HepG2 (cell line): ENCODE data around the gene TTC28. TPM values are rescaled to one million over a fixed set of nuclear protein-coding genes. Genes with fewer than 3 reads are reported as not detected.

ENCODE experiments used
- ATAC-seq: fragments of 200-7000 bp; cut with Tn5 transposase; 3 replicates; pipeline ENCODE4 v1.9.1; 2020; ENCODE audit warnings: mild to moderate bottlenecking, moderate library complexity
- BruUV-seq: library from RNA; stranded (reverse); fragments of 400-500 nt; replicated peaks from 2 replicates; lab custom pipeline; 2021; lab: Mats Ljungman, UMichigan
- CTCF ChIA-PET: fragments of 300-600 bp; formaldehyde crosslinking; extraction: SDS; loops from one replicate; lab custom pipeline; 2021; ENCODE audit warnings: low total read pairs, inconsistent platforms, low intra/inter-chr PET ratio; lab: Yijun Ruan, JAX
- POLR2A ChIA-PET: fragments of 350-600 bp; sonication (Branson Sonifier 250); formaldehyde crosslinking; loops from one replicate; lab custom pipeline; 2020; ENCODE audit warnings: antibody characterized with exemption, inconsistent platforms; lab: Yijun Ruan, JAX
- DNase-seq: peaks from one replicate; pipeline ENCODE4 v3.0.0-alpha.2; 2015; ENCODE audit warnings: low spot score
- FAIRE-seq: peaks from 3 replicates; lab custom pipeline; 2011; peaks lifted over from hg19 to GRCh38; lab: Jason Lieb, UNC
- H2AFZ ChIP-seq: one replicate; pipeline ENCODE4 v1.6.1; 2011; ENCODE audit warnings: low read length, inconsistent platforms
- H3K27ac ChIP-seq: fragments of 300-600 bp; 3 replicates; pipeline ENCODE4 v1.8.0; 2011; ENCODE audit warnings: mixed run types, mild to moderate bottlenecking, mixed read lengths, low read length, inconsistent platforms; ENCODE audit not compliant: insufficient read depth; ENCODE audit errors: extremely low read length
- H3K27me3 ChIP-seq, 2 experiments: fragments of 200-600 bp in 1 of 2; 2 replicates in 1 of 2; 3 replicates in 1 of 2; pipeline versions ENCODE4 v1.6.0 to v1.8.0; 2011; ENCODE audit warnings: low read length in 2 of 2, mild to moderate bottlenecking in 2 of 2, moderate library complexity in 2 of 2, inconsistent platforms in 1 of 2; ENCODE audit not compliant: insufficient read depth in 2 of 2, control insufficient read depth in 1 of 2
- H3K36me3 ChIP-seq, 2 experiments: fragments of 200-600 bp in 1 of 2; replicated peaks in 1 of 2; 2 replicates in 1 of 2; 3 replicates in 1 of 2; pipeline versions ENCODE4 v1.5.1 to v1.8.0; 2011; ENCODE audit warnings: low read length in 2 of 2, inconsistent platforms in 1 of 2; ENCODE audit not compliant: insufficient read depth in 2 of 2, control insufficient read depth in 1 of 2
- H3K4me1 ChIP-seq: 2 replicates; pipeline ENCODE4 v1.5.1; 2012; ENCODE audit warnings: low read length, inconsistent platforms; ENCODE audit not compliant: insufficient read depth
- H3K4me2 ChIP-seq: 2 replicates; pipeline ENCODE4 v1.6.0; 2011; ENCODE audit warnings: low read depth, low read length, inconsistent platforms
- H3K4me3 ChIP-seq, 3 experiments: fragments of 200-600 bp in 1 of 3; sonication (generic), shearing (Covaris generic) in 1 of 3; replicated peaks in 1 of 3; 2 replicates each; pipeline ENCODE4 v1.5.1; 2011 to 2016; ENCODE audit warnings: low read length in 3 of 3, inconsistent platforms in 2 of 3, low read depth in 2 of 3, mild to moderate bottlenecking in 2 of 3, control low read depth in 1 of 3, mixed read lengths in 1 of 3; ENCODE audit not compliant: insufficient read depth in 1 of 3
- H3K79me2 ChIP-seq: one replicate; pipeline ENCODE4 v1.6.1; 2011; ENCODE audit warnings: low read length, inconsistent platforms; ENCODE audit not compliant: insufficient read depth
- H3K9ac ChIP-seq: 2 replicates; pipeline ENCODE4 v1.6.0; 2011; ENCODE audit warnings: mild to moderate bottlenecking, low read depth, low read length, inconsistent platforms; ENCODE audit not compliant: insufficient read depth
- H3K9me3 ChIP-seq: 2 replicates; pipeline ENCODE4 v1.5.1; 2012; ENCODE audit warnings: mild to moderate bottlenecking, low read length
- H4K20me1 ChIP-seq: 2 replicates; pipeline ENCODE4 v1.6.0; 2011; ENCODE audit warnings: inconsistent platforms, mild to moderate bottlenecking, low read length, moderate library complexity; ENCODE audit not compliant: insufficient read depth
- HNF4G ChIP-seq, 2 experiments: sonication (generic) in 1 of 2; formaldehyde crosslinking in 1 of 2; IDR thresholded peaks; 2 replicates each; pipeline versions ENCODE4 v1.4.0 to v1.6.1; 2011 to 2020; ENCODE audit warnings: borderline replicate concordance in 2 of 2, low read depth in 2 of 2, mild to moderate bottlenecking in 2 of 2, low read length in 1 of 2, missing genetic modification reagents in 1 of 2, moderate library complexity in 1 of 2
- KLF11 ChIP-seq: IDR thresholded peaks from 2 replicates; pipeline ENCODE4 v1.6.1; 2016; ENCODE audit warnings: missing compliant biosample characterization
- NFYC ChIP-seq: IDR thresholded peaks from 2 replicates; pipeline ENCODE4 v1.6.1; 2016; ENCODE audit warnings: missing genetic modification reagents, missing compliant biosample characterization
- ZEB1 ChIP-seq: IDR thresholded peaks from 2 replicates; pipeline ENCODE4 v1.6.1; 2012; ENCODE audit warnings: mild to moderate bottlenecking, low read depth, inconsistent platforms; ENCODE audit not compliant: insufficient replicate concordance
- ZNF260 ChIP-seq: sonication (generic); formaldehyde crosslinking; IDR thresholded peaks from 2 replicates; pipeline ENCODE4 v1.4.0; 2020; ENCODE audit warnings: missing genetic modification reagents, low read depth, mild to moderate bottlenecking, borderline replicate concordance
- ZNF446 ChIP-seq: sonication (generic); formaldehyde crosslinking; IDR thresholded peaks from 2 replicates; pipeline ENCODE4 v1.5.0; 2020; ENCODE audit warnings: mild to moderate bottlenecking, missing genetic modification reagents
- ZNF570 ChIP-seq: sonication (generic); formaldehyde crosslinking; IDR thresholded peaks from 2 replicates; pipeline ENCODE4 v1.4.0; 2020; ENCODE audit warnings: mild to moderate bottlenecking, missing genetic modification reagents, borderline replicate concordance
- ZNF589 ChIP-seq: sonication (generic); formaldehyde crosslinking; conservative IDR thresholded peaks from 2 replicates; pipeline ENCODE4 v1.8.0; 2022; ENCODE audit warnings: mild to moderate bottlenecking, moderate library complexity, missing genetic modification reagents
- ZNF7 ChIP-seq: IDR thresholded peaks from 2 replicates; pipeline ENCODE4 v1.6.1; 2016; ENCODE audit warnings: missing biosample characterization, missing genetic modification reagents
- ZSCAN29 ChIP-seq: sonication (generic); formaldehyde crosslinking; conservative IDR thresholded peaks from 2 replicates; pipeline ENCODE4 v1.4.0; 2020; ENCODE audit warnings: mild to moderate bottlenecking, missing genetic modification reagents
- WGBS: methylation state at CpG from one replicate; pipeline ENCODE4 v1.1.6; 2017; ENCODE audit warnings: low lambda C conversion rate; 5-methylcytosine and 5-hydroxymethylcytosine counted together
- in situ Hi-C: cut with HindIII; loops from 2 replicates; pipeline ENCODE4 v1.10.0; 2017; ENCODE audit warnings: low pct_unique_long_range_greater_than_20kb; ENCODE audit not compliant: extremely low pct_ligation_motif_present
- intact Hi-C: fragments of 100-400 bp; cut with micrococcal nuclease; formaldehyde crosslinking; loops from one replicate; pipeline ENCODE4 v1.10.0; 2022; ENCODE audit not compliant: unreplicated experiment
- polyA plus RNA-seq, 8 experiments: library from polyadenylated mRNA; depleted of rRNA in 3 of 8; stranded (reverse) in 7 of 8; unstranded in 1 of 8; fragments of >200 nt; fragmentation: Illumina TruSeq in 4 of 8; extraction: Trizol in 4 of 8; gene quantifications; 2 replicates each; pipeline versions ENCODE4 v1.2.1 to v1.2.3, GENCODE V29; 2011 to 2016; ENCODE audit warnings: low read depth in 4 of 8, missing spikeins in 1 of 8, mixed read lengths in 1 of 8; ENCODE audit not compliant: insufficient read depth in 1 of 8
- total RNA-seq, 5 experiments: library from RNA; depleted of rRNA; stranded (reverse); fragments of >200 nt; fragmentation: Illumina TruSeq; extraction: Trizol; gene quantifications; 2 replicates each; pipeline ENCODE4 v1.2.3, GENCODE V29; 2016; ENCODE audit warnings: low read depth in 1 of 5
- TF ChIP-seq, protein P1 (sequence below): sonication (generic); formaldehyde crosslinking; IDR thresholded peaks from 2 replicates; pipeline ENCODE4 v1.4.0; 2020; ENCODE audit warnings: missing genetic modification reagents
- TF ChIP-seq, protein P2 (sequence below): sonication (generic); formaldehyde crosslinking; conservative IDR thresholded peaks from 2 replicates; pipeline ENCODE4 v1.8.1; 2023; ENCODE audit warnings: missing genetic modification reagents
- TF ChIP-seq, protein P3 (sequence below): fragments of 450-650 bp; IDR thresholded peaks from 2 replicates; pipeline ENCODE4 v1.6.1; 2017
- TF ChIP-seq, protein P4 (sequence below): sonication (generic); formaldehyde crosslinking; IDR thresholded peaks from 2 replicates; pipeline ENCODE4 v1.5.0; 2020; ENCODE audit warnings: mild to moderate bottlenecking, missing genetic modification reagents

Gene TTC28
- total and polyA plus RNA-seq, 2 of the 13 experiments (the other 11 are each of a cell fraction or from before 2014, with no cell fraction given) = 4.2 to 13.1 TPM

DNA sequence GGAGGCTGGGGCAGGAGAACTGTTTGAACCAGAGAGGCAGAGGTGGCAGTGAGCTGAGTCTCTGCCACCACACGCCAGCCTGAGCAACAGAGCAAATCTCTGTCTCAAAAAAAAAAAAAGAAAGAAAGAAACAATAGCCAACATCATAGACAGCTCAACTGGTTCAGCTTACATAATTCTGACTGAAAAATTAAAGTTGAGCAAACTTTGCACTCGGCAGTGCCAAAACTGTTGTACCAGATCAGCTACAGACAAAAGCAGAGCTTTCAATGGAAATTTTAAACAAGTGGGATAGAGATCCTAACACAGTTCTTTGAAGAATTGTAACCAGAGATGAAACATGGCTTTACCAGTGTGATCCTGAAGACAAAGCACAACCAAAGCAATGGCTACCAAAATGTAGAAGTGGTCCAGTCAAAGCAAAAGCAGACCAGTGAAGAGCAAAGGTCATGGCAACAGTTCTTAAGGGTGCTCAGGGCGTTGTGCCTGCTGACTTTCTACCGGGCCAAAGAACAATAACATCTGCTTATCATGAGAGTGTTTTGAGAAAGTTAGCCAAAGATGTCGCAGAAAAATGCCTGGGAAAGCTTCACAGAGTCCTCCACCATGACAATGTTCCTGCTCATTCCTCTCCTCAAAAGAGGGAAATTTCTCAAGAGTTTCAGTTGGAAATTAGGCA is 59.3 kb downstream of the TTC28 start:
- CTCF ChIA-PET = no interaction called here
- Histone ChIP-seq H3K4me2 (no peak overlapping the region), H3K9ac (no peak overlapping the region), H3K27ac (no peak overlapping the region), H3K79me2 (peaks cover 3% of the 10 kb centered on the region), H2AFZ (no peak overlapping the region), H4K20me1 (no peaks in the 10 kb centered on the region), H3K4me1 (peaks cover 11% of the 10 kb centered on the region), H3K36me3 (0 out of 5 replicates have a peak, but pooled peaks cover 0 to 3% of the 10 kb centered on the region in 2 experiments), H3K9me3 (no peaks in the 10 kb centered on the region), H3K27me3 (no peaks in the 10 kb centered on the region), H3K4me3 (no peak overlapping the region)
- intact Hi-C loops = no loop called here
- no peak for FAIRE-seq
- DNase-seq = no peak
- 83% methylated on average over 5 of the region's 5 CpGs for WGBS
- in situ Hi-C loops = no loop called here
- TF ChIP-seq, protein P1, sequence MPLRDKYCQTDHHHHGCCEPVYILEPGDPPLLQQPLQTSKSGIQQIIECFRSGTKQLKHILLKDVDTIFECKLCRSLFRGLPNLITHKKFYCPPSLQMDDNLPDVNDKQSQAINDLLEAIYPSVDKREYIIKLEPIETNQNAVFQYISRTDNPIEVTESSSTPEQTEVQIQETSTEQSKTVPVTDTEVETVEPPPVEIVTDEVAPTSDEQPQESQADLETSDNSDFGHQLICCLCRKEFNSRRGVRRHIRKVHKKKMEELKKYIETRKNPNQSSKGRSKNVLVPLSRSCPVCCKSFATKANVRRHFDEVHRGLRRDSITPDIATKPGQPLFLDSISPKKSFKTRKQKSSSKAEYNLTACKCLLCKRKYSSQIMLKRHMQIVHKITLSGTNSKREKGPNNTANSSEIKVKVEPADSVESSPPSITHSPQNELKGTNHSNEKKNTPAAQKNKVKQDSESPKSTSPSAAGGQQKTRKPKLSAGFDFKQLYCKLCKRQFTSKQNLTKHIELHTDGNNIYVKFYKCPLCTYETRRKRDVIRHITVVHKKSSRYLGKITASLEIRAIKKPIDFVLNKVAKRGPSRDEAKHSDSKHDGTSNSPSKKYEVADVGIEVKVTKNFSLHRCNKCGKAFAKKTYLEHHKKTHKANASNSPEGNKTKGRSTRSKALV (CRISPR knock-in tag) = no peak
- no peak for TF ChIP-seq ZNF446 (CRISPR knock-in tag)
- no peak for TF ChIP-seq ZSCAN29
- no peak for TF ChIP-seq ZNF260
- no peak for TF ChIP-seq ZNF570 (CRISPR knock-in tag)
- no peak for TF ChIP-seq ZNF7 (CRISPR knock-in tag)
- TF ChIP-seq NFYC (CRISPR knock-in tag) = no peak
- no peak for TF ChIP-seq HNF4G (IDR thresholded peaks at IDR 0.05; ENCODE audit: borderline replicate concordance, low read depth, low read length)
- TF ChIP-seq HNF4G (CRISPR knock-in tag; IDR thresholded peaks at IDR 0.05; ENCODE audit: borderline replicate concordance, low read depth) = no peak
- TF ChIP-seq, protein P2, sequence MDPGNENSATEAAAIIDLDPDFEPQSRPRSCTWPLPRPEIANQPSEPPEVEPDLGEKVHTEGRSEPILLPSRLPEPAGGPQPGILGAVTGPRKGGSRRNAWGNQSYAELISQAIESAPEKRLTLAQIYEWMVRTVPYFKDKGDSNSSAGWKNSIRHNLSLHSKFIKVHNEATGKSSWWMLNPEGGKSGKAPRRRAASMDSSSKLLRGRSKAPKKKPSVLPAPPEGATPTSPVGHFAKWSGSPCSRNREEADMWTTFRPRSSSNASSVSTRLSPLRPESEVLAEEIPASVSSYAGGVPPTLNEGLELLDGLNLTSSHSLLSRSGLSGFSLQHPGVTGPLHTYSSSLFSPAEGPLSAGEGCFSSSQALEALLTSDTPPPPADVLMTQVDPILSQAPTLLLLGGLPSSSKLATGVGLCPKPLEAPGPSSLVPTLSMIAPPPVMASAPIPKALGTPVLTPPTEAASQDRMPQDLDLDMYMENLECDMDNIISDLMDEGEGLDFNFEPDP = no peak
- TF ChIP-seq ZNF589 = no peak
- TF ChIP-seq, protein P3, sequence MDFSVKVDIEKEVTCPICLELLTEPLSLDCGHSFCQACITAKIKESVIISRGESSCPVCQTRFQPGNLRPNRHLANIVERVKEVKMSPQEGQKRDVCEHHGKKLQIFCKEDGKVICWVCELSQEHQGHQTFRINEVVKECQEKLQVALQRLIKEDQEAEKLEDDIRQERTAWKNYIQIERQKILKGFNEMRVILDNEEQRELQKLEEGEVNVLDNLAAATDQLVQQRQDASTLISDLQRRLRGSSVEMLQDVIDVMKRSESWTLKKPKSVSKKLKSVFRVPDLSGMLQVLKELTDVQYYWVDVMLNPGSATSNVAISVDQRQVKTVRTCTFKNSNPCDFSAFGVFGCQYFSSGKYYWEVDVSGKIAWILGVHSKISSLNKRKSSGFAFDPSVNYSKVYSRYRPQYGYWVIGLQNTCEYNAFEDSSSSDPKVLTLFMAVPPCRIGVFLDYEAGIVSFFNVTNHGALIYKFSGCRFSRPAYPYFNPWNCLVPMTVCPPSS = no peak
- TF ChIP-seq KLF11 = no peak
- TF ChIP-seq, protein P4, sequence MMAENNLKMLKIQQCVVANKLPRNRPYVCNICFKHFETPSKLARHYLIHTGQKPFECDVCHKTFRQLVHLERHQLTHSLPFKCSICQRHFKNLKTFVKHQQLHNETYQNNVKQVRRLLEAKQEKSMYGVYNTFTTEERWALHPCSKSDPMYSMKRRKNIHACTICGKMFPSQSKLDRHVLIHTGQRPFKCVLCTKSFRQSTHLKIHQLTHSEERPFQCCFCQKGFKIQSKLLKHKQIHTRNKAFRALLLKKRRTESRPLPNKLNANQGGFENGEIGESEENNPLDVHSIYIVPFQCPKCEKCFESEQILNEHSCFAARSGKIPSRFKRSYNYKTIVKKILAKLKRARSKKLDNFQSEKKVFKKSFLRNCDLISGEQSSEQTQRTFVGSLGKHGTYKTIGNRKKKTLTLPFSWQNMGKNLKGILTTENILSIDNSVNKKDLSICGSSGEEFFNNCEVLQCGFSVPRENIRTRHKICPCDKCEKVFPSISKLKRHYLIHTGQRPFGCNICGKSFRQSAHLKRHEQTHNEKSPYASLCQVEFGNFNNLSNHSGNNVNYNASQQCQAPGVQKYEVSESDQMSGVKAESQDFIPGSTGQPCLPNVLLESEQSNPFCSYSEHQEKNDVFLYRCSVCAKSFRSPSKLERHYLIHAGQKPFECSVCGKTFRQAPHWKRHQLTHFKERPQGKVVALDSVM = no peak
- no peak for TF ChIP-seq ZEB1
- POLR2A ChIA-PET = no interaction called here
- no TSS peak for BruUV-seq
- no peak for ATAC-seq
